D721Med (cell line): ENCODE measurements around the gene DTWD2.
"Not testable (repeated sequence)": the region's sequence is repeated elsewhere in the genome, so short reads cannot be mapped to it uniquely, and the experiment has no call there.

Experiments
- DNase-seq: peaks from one replicate; pipeline ENCODE4 v3.0.0; 2011; ENCODE audit warnings: low spot score; ENCODE audit not compliant: insufficient read length
- FAIRE-seq: peaks from 2 replicates; lab custom pipeline; 2011; peaks lifted over from hg19 to GRCh38; lab: Jason Lieb, UNC
- TF ChIP-seq, protein P1 (sequence below): IDR thresholded peaks from 2 replicates; pipeline ENCODE4 v1.5.1; 2012; ENCODE audit warnings: mild to moderate bottlenecking, control low read depth; ENCODE audit not compliant: insufficient read depth; ENCODE audit errors: missing control alignments

Gene DTWD2

GRCh38 chr5:118965890-118966289, 22.5 kb downstream of the DTWD2 start:
- FAIRE-seq: no peak
- DNase-seq: no peak
- TF ChIP-seq, protein P1, sequence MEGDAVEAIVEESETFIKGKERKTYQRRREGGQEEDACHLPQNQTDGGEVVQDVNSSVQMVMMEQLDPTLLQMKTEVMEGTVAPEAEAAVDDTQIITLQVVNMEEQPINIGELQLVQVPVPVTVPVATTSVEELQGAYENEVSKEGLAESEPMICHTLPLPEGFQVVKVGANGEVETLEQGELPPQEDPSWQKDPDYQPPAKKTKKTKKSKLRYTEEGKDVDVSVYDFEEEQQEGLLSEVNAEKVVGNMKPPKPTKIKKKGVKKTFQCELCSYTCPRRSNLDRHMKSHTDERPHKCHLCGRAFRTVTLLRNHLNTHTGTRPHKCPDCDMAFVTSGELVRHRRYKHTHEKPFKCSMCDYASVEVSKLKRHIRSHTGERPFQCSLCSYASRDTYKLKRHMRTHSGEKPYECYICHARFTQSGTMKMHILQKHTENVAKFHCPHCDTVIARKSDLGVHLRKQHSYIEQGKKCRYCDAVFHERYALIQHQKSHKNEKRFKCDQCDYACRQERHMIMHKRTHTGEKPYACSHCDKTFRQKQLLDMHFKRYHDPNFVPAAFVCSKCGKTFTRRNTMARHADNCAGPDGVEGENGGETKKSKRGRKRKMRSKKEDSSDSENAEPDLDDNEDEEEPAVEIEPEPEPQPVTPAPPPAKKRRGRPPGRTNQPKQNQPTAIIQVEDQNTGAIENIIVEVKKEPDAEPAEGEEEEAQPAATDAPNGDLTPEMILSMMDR: no peak

DNA sequence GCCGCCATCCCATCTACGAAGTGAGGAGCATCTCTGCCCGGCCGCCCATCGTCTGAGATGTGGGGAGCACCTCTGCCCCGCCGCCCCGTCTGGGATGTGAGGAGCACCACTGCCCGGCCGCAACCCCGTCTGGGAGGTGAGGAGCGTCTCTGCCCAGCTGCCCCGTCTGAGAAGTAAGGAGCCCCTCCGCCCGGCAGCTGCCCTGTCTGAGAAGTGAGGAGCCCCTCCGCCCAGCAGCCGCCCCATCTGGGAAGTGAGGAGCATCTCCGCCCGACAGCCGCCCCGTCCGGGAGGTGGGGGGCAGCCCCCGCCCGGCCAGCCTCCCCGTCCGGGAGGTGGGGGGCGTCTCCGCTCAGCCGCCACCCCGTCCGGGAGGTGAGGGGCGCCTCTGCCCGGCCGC, 23.4 kb downstream of the DTWD2 start:
- not testable (repeated sequence) for FAIRE-seq, DNase-seq

DNA sequence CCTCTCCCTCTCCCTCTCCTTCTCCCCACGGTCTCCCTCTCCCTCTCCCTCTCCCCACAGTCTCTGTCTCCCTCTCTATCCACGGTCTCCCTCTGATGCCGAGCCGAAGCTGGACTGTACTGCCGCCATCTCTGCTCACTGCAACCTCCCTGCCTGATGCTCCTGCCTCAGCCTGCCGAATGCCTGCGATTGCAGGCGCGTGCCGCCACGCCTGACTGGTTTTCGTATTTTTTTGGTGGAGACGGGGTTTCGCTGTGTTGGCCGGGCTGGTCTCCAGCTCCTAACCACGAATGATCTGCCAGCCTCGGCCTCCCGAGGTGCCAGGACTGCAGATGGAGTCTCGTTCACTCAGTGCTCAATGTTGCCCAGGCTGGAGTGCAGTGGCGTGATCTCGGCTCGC, 24.0 kb downstream of the DTWD2 start:
- not testable (repeated sequence) for DNase-seq

GRCh38 chr5:118963169-118963568, 25.2 kb downstream of the DTWD2 start:
- FAIRE-seq (no peak), DNase-seq (no peak)
- TF ChIP-seq, protein P1: no peak

More for the DNA sequence above, 24.0 kb downstream of the DTWD2 start:
- not testable (repeated sequence) for FAIRE-seq

DNA sequence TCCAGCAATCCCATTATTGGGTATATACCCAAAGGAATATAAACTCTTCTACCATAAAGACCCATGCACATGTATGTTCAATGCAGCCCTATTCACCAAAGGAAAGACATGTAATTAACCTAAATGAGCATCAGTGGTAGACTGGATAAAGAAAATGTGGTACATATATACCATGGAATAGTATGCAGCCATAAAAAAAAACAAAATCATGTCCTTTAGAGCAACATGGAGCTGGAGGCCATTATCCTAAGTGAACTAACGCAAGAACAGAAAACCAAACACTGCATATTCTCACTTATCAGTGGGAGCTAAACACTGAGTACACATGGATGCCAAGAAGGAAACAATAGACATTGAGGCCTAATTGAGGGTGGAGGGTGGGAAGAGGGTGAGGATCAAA, 27.8 kb downstream of the DTWD2 start:
- DNase-seq: no peak
- TF ChIP-seq, protein P1: no peak
- FAIRE-seq: no peak

GRCh38 chr5:118956727-118957126, 31.6 kb downstream of the DTWD2 start:
- TF ChIP-seq, protein P1: peak; percentile 55
- peak; percentile 81 for FAIRE-seq
- DNase-seq: no peak

- no peak for DNase-seq
- TF ChIP-seq, protein P1: no peak
- no peak for FAIRE-seq
Measured at GRCh38 chr5:118953652-118954005, 34.7 kb downstream of the DTWD2 start.

DNA sequence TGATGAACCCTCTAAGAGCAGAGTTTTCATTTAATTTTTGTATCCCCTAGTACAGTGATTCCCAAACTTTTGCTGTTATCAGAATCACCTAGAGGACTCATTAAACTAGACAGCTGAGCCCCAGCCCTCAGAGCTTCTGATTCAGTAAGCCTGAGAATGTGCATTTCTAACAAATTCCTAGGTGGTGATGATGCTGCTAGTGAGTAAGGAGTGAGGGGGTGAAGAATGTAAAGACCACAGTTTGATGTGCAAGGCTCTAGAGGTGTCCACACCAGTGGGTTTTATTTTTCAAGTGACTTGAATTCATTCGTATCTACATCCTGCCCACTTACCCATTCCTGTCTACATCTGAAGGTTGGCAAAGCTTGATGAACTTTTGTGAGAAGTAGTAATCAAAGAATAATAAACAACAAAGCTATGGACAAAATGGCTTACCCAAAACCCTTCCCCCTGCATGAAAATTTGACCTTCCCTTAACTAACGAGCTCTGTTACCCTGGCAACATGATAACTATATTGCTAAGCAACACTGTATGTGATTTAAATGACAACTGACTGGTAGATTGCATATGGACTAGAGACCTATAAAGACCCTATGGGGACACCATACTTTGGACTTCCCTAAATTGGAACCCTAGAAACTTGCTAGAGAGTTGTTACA, 35.2 kb downstream of the DTWD2 start:
- FAIRE-seq: no peak
- DNase-seq: no peak

DNA sequence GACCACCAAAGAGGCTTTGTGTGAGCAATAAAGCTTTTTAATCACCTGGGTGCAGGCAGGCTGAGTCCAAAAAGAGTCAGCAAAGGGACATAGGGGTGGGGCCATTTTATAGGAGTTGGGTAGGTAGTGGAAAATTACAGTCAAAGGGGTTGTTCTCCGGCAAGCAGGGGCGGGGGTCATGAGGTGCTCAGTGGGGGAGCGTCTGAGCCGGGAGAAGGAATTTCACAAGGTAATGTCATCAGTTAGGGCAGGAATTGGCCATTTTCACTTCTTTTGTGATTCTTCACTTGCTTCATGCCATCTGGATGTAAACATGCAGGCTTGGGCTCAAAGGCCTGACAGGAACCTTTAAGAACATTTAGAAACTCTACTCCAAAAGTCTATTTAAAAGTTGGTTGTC, 36.0 kb downstream of the DTWD2 start:
- not testable (repeated sequence) for DNase-seq, FAIRE-seq

More for the DNA sequence above, 35.2 kb downstream of the DTWD2 start:
- TF ChIP-seq, protein P1: no peak

GRCh38 chr5:118950354-118950753, 38.0 kb downstream of the DTWD2 start:
- not testable (repeated sequence) for FAIRE-seq, DNase-seq
